BJ (cell line): ENCODE results near the gene DNER. TPM values are rescaled to one million over a fixed set of nuclear protein-coding genes. Genes with fewer than 3 reads are reported as not detected.
A peak's percentile ranks its signal among the peaks of the same experiment; 100 is the strongest.

ENCODE experiments used
- CTCF ChIA-PET: fragments of 350-600 bp; formaldehyde crosslinking; extraction: SDS; loops from one replicate; lab custom pipeline; 2021; ENCODE audit warnings: antibody characterized with exemption, inconsistent platforms; lab: Yijun Ruan, JAX
- POLR2A ChIA-PET: fragments of 300-600 bp; sonication (Branson Sonifier 250); formaldehyde crosslinking; extraction: SDS; loops from one replicate; lab custom pipeline; 2021; ENCODE audit warnings: antibody characterized with exemption; lab: Charles Lee
- DNase-seq: peaks from one replicate; pipeline ENCODE4 v3.0.0-alpha.2; 2011; ENCODE audit warnings: low read depth
- H3K27me3 ChIP-seq: 2 replicates; pipeline ENCODE4 v1.6.0; 2011; ENCODE audit warnings: low read length; ENCODE audit not compliant: control insufficient read depth, insufficient read depth
- H3K36me3 ChIP-seq: 2 replicates; pipeline ENCODE4 v1.5.1; 2011; ENCODE audit warnings: low read length; ENCODE audit not compliant: control insufficient read depth, insufficient read depth
- H3K4me3 ChIP-seq: 2 replicates; pipeline ENCODE4 v1.5.1; 2011; ENCODE audit warnings: low read depth, mild to moderate bottlenecking, control low read depth, low read length
- polyA plus RNA-seq: library from polyadenylated mRNA; depleted of rRNA; stranded (reverse); fragments of >200 nt; gene quantifications from 2 replicates; pipeline ENCODE4 v1.2.3, GENCODE V29; 2011
- TF ChIP-seq, protein P1 (sequence below): IDR thresholded peaks from 2 replicates; pipeline ENCODE4 v1.5.1; 2011; ENCODE audit warnings: low read depth, mild to moderate bottlenecking, control low read depth, inconsistent platforms, low read length, moderate library complexity; ENCODE audit not compliant: insufficient read depth

The DNER gene
- polyA plus RNA-seq, 1 experiment, result 0.02 TPM

DNA sequence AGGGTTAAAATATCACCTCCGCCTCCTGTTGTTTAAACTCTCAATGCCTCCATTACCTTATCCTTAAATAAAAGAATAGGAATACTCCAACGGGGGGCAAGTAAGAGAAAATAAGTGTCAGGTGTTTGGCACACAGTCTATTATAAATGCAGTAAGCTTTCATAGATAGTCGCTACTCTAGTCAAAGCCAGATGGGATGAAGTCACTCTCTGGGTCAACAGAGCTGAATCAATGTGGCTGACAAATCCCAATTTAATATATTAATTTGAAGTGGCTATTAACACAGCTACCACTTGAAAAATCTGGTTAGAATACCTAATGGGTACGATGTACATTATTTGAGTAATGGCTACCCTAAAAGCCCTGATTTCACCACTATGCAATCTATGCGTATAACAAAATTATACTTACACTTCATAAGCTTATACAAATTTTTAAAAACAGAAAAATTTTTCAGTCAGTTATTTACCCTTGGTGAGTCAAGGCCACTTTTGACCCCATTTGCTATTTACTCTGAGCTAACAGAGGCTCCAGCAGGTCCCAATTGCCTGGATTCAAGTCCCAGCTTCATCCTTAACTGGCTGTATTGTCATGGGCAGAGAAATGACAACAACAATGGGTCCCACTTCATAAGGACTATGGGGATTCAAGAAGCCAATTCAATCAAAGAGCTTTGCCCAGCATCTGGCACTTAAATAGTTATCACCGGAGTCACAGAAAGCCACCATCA, 275.8 kb downstream of the DNER start:
- Histone ChIP-seq H3K4me3 (no peak overlapping the region), H3K36me3 (no peaks in the 10 kb centered on the region), H3K27me3 (peaks cover 3% of the 10 kb centered on the region)
- TF ChIP-seq, protein P1, sequence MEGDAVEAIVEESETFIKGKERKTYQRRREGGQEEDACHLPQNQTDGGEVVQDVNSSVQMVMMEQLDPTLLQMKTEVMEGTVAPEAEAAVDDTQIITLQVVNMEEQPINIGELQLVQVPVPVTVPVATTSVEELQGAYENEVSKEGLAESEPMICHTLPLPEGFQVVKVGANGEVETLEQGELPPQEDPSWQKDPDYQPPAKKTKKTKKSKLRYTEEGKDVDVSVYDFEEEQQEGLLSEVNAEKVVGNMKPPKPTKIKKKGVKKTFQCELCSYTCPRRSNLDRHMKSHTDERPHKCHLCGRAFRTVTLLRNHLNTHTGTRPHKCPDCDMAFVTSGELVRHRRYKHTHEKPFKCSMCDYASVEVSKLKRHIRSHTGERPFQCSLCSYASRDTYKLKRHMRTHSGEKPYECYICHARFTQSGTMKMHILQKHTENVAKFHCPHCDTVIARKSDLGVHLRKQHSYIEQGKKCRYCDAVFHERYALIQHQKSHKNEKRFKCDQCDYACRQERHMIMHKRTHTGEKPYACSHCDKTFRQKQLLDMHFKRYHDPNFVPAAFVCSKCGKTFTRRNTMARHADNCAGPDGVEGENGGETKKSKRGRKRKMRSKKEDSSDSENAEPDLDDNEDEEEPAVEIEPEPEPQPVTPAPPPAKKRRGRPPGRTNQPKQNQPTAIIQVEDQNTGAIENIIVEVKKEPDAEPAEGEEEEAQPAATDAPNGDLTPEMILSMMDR, result no peak
- POLR2A ChIA-PET, result no interaction called here
- CTCF ChIA-PET, result interaction anchor here (0.8 to 8.9 kb wide), 3 partner anchors 7 to 149 kb away, joined by 4 to 68 read pairs (median 5); no protein-coding TSS in a partner anchor
- no peak for DNase-seq

DNA sequence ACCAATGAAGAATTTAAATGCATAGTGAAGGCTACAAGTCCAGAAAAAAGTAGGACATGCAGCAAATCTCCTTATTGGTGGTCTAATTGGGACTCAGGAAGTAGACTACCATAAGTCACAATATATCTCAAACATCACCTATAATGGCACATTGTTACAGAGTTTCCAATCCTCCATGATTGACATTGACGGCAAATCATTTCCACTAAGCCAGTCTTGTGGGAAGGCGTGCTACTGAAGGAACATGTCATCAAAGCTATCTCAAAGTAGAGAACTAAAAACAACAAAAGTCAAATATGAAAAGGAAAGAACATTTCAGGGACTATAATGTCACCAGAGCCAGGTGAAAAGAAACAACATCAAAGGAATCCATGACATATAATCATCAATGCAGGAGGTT, 276.9 kb downstream of the DNER start:
- ChIA-PET POLR2A (no interaction called here), CTCF (interaction anchor here (1.4 to 8.9 kb wide), 2 partner anchors 94 to 150 kb away, joined by 4 to 68 read pairs; no protein-coding TSS in a partner anchor)
- TF ChIP-seq, protein P1, result no peak
- no peak for DNase-seq
- no peaks in the 10 kb centered on the region for H3K36me3 ChIP-seq
- H3K27me3 ChIP-seq, result peaks cover 3% of the 10 kb centered on the region
- no peak overlapping the region for H3K4me3 ChIP-seq

DNA sequence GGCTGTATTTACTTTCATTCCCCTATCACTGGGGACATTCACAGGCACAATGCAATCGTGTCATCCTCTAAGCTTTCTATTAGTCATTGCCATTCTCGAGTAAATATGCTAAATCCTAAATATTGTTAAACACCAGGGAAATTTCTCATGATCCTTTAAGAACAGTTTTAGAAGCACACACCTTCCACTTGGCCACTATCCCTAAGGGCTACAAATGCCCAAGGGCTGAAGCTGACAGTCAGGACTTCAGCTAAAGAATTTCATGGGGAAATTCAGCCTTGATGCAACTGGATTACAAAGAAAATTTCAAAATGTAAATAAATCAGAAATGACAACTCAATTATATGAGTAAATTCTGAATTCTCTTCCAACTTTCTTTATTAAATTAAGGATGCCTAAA, 280.2 kb downstream of the DNER start:
- TF ChIP-seq, protein P1, result no peak
- no peak for DNase-seq
- ChIA-PET POLR2A (no interaction called here), CTCF (interaction anchor here (0.6 to 8.9 kb wide), 4 partner anchors 19 to 164 kb away, joined by 3 to 68 read pairs (median 4); no protein-coding TSS in a partner anchor)
- Histone ChIP-seq H3K36me3 (no peaks in the 10 kb centered on the region), H3K27me3 (no peaks in the 10 kb centered on the region), H3K4me3 (no peak overlapping the region)

DNA sequence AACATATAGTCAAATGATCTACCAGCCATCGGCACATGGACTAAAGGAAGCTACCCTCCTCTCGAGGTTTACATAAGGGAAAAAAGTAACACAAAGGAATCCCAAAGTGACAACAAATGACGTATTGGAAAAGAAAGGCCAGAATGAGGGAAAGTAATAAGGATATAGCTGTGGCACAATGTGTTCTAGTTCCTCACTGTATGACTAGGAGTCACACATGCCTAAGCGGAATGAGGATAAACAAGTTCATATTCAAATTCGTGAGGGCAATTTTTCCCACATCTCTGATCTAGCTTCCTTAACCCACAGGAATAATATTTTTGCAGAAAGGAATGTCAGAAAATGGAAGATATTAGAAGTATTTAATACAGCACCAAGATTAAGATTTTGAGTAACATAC, 281.0 kb downstream of the DNER start:
- POLR2A ChIA-PET, result no interaction called here
- CTCF ChIA-PET, result interaction anchor here (0.8 to 8.9 kb wide), 4 partner anchors 9 to 154 kb away, joined by 3 to 68 read pairs (median 3); no protein-coding TSS in a partner anchor
- H3K4me3 ChIP-seq, result no peak overlapping the region
- TF ChIP-seq, protein P1, result no peak
- no peak for DNase-seq
- no peaks in the 10 kb centered on the region for H3K27me3 ChIP-seq
- H3K36me3 ChIP-seq, result no peaks in the 10 kb centered on the region

DNA sequence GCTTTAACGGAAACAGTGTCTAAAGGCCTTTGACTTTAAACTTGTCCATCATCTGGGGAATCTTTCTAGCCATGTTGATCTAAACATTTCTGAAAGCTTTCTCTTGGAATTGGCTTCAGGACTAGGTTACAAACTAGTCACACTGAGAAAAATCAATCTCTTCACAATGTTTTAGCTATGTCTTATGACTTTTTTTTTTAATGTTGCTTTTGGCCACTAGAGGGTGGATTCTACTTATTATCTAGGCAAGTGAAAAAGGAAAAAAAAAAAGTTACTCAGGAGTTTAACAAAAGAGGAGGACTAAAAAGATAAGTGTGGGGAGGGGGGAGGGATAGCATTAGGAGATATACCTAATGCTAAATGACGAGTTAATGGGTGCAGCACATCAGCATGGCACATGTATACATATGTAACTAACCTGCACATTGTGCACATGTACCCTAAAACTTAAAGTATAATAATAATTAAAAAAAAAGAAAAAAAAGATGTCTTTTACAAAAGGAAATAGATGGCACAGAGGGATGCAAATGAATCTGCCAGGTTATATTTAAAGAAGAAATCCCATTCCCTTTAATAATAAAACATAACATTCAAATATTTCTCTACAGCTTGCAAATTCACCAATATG, 282.9 kb downstream of the DNER start:
- ChIA-PET POLR2A (interaction anchor here (0.6 kb wide), 3 partner anchors 160 to 224 kb away, joined by 3 to 10 read pairs (median 4); no protein-coding TSS in a partner anchor), CTCF (interaction anchor here (0.6 to 8.9 kb wide), 13 partner anchors 8 to 272 kb away, joined by 3 to 68 read pairs (median 3); no protein-coding TSS in a partner anchor)
- Histone ChIP-seq H3K4me3 (no peak overlapping the region), H3K27me3 (no peaks in the 10 kb centered on the region), H3K36me3 (no peaks in the 10 kb centered on the region)
- TF ChIP-seq, protein P1, result peak; percentile 61
- no peak for DNase-seq
